ENCODE data around the gene ANXA10.
A peak's percentile ranks its signal among the peaks of the same experiment; 100 is the strongest.
"Not testable (repeated sequence)": the region's sequence is repeated elsewhere in the genome, so short reads cannot be mapped to it uniquely, and the experiment has no call there.

ANXA10 gene

DNA sequence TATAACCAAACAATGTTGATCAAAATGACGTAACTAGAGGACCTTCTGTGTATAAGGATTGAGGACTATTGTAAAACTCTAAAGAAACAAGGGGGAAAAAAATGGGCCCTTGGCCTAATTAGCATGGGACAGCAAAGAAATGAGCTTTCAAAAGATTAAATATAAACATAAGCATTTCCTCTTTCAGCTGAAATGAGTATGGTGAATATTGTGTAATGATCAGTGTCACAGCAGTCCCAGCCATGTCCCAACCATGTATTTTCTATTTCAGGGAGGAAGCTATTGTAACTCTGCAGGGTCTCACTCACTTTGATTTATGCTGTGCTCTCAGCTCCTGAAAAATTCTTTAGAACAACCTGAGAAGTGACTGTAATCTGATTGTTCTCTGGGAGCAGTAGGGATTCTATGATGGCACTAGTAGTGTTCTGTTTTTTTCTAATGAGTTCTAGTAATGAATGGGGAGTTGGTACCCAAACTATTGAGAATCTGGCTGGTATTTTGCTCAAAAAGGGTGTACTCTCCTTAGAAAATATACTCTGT, 25.8 kb downstream of the ANXA10 start:
- DNase-seq (ENCODE audit: low read depth): no peak

DNA sequence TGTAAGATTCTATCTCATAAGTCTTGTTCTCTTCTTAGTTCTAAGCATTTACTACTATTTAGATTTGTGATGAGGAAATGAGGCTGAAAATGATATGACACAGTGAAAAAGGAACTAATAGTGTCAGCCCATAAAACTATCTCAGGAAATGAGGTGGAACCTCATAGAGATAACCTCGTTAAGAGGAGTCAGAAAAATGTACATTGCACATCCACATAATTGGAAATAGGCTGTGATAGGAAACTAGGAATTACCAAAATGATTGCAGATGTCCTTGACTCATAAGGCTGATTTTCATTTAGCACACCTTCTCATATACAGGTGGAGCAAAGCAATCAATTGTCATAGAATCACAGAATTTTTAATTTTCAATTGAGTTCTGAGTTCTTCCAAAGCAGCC, 26.8 kb downstream of the ANXA10 start:
- no peak for DNase-seq (ENCODE audit: low read depth)

DNA sequence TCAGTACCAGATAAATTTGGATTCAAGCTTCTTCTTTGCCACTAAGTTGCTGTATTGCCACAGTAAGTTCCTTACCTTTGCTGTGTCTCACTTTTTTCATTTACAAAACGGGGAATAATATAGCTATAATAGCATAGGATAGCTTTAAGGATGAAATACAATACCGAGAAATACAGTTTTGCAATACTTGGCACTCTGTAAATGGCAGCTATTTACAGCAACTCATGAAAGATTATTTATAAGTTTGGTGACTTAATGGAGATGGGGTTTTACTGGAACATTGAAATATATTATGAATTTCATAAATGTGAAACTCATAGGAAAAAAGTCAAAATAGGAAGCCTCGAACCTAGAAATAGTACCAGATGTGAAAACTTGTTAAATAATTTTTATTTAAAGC, 27.6 kb downstream of the ANXA10 start:
- no peak for DNase-seq (ENCODE audit: low read depth)

DNA sequence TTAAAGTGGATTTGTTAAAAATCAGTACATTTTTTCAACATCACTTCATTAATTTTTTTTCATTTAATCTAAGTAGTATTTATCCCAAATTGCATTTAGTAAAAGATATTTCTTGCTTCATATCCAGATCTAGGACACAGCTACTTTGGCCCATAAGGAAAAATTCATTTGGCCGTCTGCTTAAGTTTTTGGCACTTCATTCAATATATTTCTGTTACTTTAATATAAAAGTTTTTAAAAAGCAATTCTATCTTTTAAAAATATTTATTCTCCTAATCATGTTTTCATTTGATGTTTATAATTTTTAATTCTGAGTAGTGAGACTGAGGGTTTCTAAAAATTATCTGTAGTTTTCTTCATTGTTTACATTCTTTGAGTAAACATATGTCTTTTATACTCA, 28.5 kb downstream of the ANXA10 start:
- DNase-seq (ENCODE audit: low read depth): no peak

DNA sequence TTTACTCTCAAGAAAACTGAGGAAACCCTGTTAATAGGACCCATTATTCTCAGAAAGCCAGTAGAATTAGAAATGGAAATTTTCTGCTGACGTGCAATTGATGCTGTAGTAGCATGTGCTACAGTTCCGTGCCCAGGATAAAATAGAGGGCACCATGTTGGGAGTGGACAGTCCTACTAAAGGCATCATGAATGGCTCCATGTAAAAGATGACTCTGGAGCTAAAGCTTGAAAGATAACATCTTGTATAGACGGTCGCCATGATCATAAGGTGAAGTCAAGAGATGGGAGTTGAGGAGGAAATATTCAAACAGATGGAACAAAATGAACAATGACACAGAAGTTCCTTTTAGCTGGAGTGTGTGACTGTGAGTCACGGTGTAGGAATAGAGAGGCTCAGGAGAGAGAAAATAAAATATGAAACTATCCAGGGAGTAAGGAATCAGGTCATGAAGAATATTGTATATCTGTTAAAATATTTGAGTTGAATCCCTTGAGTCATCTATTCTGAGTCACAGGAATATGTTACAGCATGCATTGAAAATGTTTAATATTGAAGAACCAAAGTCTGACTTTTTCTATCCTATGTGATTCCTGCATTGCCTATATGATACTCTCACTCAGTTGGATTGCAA, 31.8 kb downstream of the ANXA10 start:
- DNase-seq (ENCODE audit: low read depth): no peak

DNA sequence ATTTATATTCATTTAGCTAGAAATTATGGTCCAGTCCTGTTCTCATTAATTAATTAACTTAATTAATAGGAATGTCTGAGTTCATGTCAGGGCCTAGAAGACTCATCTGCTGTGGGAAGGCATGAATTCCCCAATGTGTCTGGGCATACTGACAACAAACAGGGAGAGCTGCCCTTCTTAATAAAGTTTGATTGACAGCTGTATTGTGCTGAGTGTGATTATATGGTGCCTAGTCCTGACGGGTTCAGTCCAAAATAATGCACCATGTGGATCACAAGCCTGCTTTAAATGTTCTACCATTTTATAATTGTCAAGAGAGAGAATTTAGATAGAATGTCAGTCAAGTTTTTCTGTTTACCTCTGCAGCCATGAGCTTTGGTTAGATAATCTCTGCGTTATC, 34.6 kb downstream of the ANXA10 start:
- no peak for DNase-seq (ENCODE audit: low read depth)

DNA sequence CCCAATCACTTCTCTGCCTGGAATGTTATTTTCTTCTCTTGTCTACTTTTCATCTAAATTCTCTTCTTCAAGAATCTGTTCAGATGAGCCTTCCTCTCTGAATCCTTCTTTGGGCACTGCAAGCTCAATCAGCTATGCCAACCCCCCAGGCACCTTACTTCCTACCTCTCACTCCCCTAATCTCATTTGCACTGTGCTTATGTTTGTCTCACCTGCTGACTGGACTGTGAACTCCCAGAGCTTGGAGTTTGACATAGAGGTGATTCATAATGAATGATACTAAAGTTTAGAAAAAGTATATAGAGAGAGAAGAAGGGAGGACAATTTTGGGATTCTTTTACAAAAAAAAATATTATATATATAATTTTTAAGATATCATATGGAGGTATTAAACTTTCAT, 36.3 kb downstream of the ANXA10 start:
- no peak for DNase-seq (ENCODE audit: low read depth)

DNA sequence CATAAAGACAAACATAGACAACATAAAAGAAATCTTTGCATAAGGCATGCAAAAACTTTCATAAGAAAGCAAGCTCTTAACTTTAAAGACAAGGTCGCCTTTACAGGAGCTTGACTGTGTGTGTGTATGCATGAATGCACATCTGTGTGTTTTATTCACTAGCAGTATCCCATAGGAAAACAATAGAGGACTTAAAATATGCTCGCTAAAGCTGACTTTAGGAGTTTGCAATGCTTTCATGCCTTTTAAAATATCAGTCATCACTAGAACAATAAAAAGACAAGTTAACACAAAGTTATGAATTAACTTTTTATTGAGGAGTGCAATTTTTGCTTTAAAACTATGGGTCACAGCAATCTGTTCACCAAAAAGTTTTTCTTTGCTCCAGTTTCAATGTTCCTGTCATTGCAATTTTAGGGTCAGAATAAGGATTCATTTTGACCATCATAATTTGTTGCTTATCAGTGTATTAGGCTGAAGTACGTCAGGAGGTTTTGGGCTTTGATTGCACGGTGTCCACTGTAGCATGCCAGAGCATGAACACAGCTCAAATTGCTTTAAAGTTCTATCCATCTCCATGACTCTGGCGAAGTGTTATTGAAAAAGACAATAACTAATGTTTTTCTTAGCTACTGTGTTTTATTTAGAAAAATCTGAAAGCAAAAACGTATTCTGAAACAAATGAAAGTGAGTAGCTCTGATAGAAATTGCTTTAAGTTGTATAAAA, 36.9 kb downstream of the ANXA10 start:
- no peak for DNase-seq (ENCODE audit: low read depth)

DNA sequence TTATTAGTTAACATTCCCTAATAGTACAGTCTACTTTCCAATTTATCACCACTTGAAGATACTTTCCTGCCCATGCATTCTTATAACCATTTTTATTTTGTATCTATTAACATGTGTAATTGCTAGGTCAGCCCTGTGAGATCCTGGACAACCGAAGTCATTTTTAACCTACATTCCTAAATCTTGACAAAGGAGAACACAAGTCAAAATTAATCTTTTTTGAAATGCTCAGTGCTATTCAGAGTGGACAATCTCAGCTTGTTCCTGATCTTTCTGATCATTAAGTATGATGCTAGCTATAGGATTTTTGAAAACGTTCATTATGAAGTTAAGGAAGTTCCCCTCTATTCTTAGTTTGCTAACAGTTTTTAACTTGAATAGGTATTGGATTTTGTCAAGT, 37.5 kb downstream of the ANXA10 start:
- no peak for DNase-seq (ENCODE audit: low read depth)

DNA sequence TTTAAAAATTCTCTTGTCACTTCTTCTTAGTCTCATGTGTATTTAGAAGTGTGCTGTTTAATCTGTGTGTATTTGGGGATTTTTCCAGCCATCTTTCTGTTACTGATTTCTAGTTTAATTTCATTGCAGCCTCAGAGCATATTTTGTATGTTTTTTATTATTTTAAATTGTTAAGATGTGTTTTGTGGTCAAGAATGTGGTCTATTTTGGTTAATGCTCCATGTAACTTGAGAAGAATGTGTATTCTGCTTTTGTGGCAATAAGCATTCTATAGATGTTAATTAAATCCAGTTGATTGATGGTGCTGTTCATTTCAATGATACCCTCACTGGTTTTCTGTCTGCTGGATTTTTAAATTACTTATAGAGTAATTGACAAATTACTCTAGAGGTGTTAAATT, 38.9 kb downstream of the ANXA10 start:
- no peak for DNase-seq (ENCODE audit: low read depth)

DNA sequence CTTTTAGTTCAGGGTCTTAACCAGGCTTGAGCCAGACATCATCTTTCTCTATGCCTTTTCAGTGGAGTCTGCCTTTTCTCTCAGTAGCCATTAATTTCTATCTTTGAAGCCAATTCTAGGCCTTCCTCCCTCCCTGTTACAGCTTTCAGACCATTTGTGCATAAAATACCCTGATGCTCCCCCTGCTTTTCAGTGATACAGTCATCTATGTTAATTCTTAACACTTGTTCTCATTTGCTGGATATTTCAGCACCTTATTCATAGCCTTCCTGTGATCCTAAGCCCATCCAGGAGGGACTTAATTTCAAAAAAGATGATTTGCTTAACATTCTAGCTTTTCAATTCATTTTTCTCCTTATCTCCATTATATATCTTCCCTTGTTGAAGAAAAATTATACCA, 42.3 kb downstream of the ANXA10 start:
- no peak for DNase-seq (ENCODE audit: low read depth)

DNA sequence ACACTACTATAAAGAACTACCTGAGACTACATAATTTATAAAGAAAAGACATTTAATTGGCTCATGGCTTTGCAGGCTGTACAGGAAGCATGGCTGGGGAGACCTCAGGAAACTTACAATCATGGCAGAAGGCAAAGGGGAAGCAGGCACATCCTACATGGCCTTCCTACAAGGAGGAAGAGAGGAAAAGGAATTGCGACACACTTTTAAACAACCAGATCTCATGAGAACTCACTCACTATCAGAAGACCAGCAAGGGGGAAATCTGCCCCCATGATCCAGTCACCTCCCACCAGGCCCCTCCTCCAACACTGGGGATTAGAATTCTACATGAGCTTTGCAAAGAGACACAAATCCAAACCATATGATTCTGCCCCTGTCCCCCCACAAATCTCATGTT, 43.5 kb downstream of the ANXA10 start:
- DNase-seq (ENCODE audit: low read depth): not testable (repeated sequence)

DNA sequence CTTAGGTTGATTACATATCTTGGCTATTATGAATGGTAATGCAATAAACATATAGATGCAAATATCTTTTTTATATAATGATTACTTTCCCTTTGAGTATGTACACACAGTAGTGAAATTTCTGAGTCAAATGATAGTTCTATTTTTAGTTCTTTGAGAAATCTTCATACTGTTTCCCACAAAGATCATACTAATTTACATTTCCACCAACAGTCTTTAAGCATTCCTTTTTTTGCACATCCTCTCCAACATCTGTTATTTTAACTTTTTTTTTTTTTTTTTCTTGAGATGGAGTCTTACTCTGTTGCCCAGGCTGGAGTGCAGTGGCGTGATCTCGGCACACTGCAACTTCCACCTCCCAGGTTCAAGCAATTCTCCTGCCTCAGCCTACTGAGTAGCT, 45.4 kb downstream of the ANXA10 start:
- DNase-seq (ENCODE audit: low read depth): not testable (repeated sequence)

DNA sequence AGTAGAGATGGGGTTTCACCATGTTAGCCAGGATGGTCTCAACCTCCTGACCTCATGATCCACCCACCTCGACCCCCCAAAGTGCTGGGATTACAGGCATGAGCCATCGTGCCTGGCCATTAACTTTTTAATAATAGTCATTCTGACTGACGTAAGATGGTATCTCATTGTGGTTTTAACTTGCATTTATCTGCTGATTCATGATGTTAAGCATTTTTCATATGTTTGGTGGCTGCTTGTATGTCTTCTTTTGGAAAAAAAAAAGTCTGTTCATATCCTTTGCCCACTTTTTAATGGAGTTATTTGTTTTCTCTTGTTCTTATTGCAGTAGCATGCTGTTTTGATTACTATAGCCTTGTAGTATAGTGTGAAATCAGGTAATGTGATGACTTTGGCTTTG, 45.8 kb downstream of the ANXA10 start:
- DNase-seq (ENCODE audit: low read depth): peak; percentile 12

DNA sequence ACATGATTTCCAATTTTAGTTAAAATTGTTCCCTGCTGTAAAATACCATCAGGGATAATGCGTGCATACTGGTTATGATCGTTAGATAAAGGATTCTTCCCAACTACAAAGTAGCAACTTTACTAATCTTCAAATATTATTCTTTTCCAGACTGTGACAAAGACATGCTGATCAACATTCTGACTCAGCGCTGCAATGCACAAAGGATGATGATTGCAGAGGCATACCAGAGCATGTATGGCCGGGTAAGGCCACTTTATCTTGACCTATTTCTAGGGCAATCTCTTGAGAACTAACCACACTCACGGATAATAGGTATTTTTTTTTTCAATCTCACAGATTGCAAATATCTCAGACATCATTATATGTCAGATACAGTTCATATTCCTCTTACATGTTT, 47.0 kb downstream of the ANXA10 start:
- no peak for DNase-seq (ENCODE audit: low read depth)

DNA sequence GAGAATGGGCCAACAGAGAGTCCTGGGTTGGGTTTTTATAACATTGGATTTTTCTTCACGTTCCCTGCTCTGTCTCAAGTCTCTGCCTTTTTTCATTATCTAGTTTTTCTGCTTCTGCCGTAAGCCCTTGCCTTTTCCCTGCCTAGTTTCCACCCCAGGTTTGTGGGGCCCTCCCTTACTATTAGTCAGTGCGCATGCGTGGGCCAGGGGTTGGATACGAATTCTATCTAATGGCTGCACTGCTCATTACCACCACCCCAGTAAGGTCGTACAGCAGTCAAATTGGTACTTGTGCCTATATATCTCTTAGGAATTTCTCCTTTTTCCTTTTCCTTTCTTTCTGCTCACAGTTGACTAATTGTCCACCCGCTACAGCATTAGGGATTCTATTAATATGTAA, 49.4 kb downstream of the ANXA10 start:
- DNase-seq (ENCODE audit: low read depth): no peak

DNA sequence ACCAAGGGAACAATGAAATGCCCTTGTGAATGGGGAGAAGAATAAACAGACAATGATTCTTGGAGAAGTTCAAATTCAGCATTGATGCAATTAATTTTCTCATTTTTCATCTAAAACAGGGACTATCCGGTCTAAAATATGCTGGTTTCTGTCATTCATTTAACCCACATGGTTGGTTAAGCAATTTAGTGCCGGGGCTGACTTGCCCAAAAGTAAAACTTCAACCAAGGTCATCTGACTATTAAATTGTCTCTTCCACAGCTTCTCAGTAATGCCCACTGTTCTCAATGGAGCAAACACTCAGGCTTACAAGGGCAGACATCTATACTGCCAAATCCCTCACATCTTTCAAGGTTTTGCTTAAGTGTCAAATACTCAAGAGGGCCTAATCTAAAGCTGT, 51.3 kb downstream of the ANXA10 start:
- DNase-seq (ENCODE audit: low read depth): no peak

DNA sequence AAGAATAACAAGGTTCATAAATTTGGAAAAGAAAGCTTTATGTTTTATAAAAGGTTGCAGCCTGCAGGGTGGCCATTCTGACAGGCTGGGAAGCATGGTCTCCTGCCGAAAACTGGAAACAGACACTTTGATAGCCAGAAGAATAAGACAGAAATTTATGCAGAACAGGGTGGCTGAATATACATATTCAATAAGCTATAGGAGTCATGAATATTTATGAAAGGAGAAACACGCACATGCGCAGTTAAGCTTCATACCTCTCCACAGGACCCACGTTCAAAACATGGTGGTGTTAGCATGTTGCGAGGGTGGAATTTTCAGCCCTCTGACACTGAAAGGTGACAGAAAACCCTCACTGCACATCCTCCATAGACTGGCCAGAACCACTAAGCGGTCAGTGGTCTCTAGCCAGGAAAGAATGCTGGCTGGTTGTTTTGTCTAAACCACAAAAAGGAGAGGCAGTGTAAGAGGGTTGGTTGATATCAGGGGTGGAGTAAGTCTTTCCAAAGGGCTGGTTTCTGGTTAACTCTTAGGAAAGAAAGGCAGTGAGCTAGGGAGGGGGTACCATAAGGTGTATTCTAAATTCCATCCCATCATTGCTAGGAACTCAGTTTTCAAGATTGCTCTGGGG, 58.2 kb downstream of the ANXA10 start:
- no peak for DNase-seq (ENCODE audit: low read depth)

DNA sequence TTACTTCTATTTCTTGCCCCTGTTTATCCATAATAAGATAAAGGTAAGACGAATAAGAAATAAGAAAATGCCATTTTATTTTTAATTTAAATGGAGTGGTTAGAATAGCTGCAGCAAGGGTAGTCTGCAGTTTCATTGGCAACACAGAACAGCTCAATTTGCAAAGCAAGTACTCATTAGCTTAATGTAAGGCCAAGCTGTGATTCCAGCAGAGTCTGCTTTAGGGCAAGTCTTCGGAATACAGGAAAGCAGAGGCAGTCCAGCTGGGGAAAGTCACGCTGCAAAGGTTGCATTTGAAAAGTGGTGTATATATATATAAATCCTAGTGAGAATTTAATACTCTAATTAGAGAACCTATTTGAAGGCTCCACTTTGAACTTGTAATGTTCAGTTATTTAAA, 59.0 kb downstream of the ANXA10 start:
- no peak for DNase-seq (ENCODE audit: low read depth)

DNA sequence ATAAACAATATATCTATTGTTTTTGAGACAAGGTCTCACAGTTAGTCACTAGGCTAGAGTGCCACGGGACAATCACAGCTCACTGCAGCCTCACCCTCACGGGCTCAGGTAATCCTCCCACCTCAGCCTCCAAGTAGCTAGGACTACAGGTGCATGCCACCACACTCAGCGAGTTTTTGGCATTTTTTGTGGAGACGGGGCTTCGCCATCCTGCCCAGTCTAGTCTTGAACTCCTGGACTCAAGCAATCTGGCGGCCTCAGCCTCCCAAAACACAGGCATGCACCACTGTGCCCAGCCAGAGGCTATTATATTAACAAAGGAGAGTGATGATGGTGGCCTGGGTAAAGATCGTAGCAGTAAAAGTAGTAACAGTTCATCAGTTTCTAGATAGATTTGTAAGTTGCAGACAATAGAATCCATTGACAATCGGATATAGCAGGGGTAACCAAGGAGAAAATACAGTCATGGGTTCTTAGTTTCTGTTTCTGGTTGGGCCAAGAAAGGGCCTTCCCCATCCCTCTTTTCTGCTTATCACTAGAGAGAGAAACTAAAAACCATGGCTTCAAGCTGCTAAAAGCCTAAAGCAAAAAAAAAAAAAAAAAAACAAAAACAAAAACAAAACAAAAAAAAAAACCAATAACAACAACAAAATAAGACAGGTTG, 60.6 kb downstream of the ANXA10 start:
- no peak for DNase-seq (ENCODE audit: low read depth)

DNA sequence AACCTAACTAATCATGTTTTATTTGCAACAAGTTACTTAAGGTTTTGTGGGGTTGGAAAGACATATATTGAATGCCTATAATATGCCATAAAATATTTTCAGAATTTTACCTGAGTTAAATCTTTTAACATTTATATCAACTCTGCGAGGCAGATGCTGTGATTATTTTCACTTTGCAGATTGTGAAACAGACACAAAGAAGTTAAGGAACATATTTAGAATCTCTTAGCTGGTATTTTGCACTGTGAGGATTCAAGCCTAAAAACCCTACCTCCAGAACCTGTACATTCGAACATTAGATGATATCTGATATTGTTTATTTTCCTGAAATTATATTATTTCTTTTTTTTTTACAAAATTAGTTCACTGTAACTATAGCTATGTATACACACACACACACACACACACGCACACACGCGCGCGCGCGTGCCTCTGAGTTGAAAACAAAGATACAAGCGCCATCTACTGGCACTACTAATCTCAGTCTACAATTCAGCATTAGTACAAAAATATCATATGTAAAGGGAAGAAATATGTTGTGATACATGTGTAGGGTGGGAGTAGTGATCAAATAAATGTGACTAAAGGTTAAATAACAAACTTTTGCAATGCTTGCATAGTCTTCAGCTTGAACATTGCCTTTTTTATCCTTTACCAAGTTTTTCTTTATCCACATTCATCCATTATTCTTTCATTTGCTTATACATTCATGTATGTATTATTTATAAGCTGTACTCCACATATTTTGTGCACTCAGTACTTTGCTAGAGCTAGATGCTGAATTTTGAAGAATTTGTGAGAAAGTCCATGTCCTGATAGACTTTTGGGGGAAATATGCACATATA, 61.5 kb downstream of the ANXA10 start:
- peak; percentile 21 for DNase-seq (ENCODE audit: low read depth)
